Esophagus mucosa (tissue), 1 donor: ENCODE data around the gene INHBE. TPM values are rescaled to one million over a fixed set of nuclear protein-coding genes. Genes with fewer than 3 reads are reported as not detected.
"Not testable (repeated sequence)": the region's sequence is repeated elsewhere in the genome, so short reads cannot be mapped to it uniquely, and the experiment has no call there.

Source experiments
- ATAC-seq: fragments of 200-7000 bp; cut with Tn5 transposase; one replicate; pipeline ENCODE4 v1.9.1; 2020
- total RNA-seq: library from RNA; stranded (reverse); gene quantifications from one replicate; pipeline ENCODE4 v1.2.4, GENCODE V29; 2023
- donor health status: DM: yes; HTN: yes; CAD: no.

Gene INHBE, protein sequence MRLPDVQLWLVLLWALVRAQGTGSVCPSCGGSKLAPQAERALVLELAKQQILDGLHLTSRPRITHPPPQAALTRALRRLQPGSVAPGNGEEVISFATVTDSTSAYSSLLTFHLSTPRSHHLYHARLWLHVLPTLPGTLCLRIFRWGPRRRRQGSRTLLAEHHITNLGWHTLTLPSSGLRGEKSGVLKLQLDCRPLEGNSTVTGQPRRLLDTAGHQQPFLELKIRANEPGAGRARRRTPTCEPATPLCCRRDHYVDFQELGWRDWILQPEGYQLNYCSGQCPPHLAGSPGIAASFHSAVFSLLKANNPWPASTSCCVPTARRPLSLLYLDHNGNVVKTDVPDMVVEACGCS
- total RNA-seq = not detected

DNA sequence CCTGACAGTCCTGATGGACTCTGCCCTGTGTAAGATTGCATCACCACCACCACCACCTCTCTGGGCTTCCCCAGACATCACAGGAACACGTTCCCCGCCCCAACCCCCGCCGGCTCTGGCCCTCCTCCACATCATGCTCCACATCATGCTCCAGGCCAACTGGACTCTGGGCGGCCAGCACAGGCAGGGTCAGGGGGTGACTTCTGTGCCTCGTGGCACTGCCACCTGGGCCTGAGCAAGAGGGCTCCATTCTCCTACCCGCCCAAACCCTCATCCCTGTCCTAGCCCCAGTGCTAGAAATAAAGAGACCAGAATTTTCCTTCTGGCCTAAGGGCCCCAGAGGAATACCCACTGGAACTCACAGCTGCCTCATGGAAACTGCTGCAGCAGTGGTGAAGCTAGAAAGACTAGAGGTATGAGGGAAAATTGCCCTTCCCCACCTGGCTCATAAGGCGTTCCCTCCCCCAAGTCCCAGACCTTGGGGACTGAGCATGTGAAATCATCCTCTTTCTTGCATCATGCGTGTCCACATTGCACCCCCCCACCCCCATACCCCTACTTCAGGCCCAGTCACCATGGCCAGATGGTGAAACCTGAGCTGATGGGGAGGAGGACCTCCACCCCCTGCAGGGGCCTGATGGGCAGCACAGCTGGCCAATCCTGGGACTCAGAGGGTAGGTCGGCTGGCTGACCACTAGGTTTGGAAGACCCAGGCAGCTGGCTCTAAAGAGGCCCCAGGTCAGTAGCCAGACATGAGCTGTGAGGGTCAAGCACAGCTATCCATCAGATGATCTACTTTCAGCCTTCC lies at the start of gene INHBE:
Gene INHBE (plus strand): TSS at position 742 of the 808 bp plus-strand sequence. CDS start 230 bp downstream, outside the sequence.
- no peak for ATAC-seq

DNA sequence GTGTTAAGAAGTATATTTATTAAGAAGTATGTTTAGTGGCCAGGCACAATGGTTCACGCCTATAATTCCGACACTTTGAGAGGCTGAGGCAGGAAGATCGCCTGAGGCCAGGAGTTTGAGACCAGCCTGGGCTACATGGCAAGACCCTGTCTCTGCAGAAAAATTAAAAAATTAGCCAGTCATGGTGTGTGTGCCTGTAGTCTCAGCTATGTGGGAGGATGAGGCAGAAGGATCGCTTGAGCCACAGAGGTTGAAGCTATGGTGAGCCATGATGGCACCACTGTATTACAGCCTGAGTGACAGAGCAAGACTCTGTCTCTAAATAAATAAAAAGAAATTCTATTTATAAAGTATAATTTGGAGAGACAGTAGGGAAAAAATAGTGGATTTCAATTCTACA lies 44.6 kb upstream of the INHBE start:
- no peak for ATAC-seq

DNA sequence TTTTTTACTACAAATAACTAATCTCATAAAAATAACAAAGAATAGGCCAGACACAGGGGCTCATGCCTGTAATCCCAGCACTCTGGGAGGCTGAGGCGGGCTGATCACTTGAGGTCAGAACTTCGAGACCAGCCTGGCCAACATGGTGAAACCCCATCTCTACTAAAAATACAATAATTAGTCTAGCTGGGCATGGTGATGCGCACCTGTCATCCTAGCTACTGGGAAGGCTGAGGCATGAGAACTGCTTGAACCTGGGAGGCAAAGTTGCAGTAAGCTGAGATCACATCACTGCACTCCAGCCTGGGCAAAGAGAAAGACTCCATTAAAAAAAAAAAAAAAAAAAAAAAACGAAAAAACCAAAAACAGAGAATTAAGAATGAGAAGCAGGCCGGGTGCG lies 40.9 kb upstream of the INHBE start:
- ATAC-seq = not testable (repeated sequence)

DNA sequence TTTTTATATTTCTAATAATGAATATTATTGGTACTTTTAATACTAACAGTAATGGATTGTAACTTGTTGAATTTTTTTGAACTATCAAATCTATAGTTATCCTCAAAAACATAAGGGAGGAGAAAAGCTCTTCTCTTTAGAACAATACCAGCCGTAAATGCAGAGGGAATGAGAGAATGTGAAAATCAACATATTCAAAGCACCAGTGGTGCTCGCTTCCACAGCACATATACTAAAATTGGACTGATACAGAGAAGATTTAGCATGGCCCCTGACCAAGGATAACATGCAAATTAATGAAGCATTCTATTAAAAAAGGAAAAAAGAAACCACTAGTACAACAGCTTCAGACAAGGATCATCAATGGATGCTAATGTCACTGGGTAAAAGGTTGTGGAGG lies 40.0 kb upstream of the INHBE start:
- ATAC-seq = no peak

DNA sequence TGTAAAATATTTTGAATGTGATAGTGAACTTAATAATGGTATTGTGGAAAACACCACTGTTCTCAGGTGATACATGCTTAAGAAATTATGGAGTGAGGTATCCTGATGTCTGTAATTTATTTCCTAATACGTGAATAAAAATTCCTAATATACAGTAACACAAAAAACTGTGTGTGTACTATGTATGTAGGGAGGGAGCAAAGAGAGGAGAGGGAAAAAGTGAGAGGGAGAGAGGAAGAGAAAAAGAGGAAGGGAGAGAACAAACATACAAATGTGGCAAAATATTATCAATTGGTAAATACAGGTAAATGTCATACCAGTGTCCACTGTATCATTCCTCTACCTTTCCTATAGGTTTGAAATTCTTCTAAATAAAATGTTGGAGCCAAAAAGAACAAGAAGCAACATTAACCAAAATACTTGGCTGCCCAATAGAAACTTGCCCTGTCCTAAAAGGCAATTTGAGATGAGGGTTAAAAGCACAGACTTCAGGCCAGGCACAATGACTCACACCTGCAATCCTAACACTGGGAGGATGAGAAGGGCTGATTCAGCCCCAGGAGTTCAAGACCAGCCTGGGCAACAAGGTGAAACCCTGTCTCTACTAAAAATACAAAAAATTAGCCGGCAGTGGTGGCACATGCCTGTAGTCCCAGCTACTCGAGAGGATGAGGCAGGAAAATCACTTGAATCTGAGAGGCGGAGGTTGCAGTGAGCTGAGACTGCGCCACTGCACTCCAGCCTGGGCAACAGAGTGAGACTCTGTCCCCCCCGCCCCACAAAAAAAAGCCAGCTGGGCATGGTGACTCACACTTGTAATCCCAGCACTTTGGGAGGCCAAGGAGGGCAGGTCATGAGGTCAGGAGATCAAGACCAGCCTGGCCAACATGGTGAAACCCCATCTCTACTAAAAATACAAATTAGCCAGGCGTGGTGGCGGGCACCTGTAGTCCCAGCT lies 38.8 kb upstream of the INHBE start:
- ATAC-seq = no peak

DNA sequence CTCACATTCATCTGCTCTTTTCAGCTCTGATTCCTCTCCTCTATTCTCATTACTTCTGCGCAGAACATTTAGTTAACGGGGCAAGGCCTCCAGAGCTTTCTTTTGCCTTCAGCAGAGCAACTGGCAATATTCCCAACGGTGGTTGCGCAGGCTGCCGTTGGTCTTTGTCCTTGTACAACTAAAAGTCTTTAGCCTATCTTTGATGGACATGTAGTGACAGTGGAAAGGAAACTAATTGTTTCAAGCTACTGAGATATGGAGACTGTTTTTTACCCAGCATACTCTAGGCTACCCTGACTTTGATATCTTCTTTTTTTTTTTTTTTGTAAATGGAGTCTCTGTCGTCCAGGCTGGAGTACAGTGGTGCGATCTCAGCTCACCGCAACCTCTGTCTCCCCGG lies 36.9 kb upstream of the INHBE start:
- no peak for ATAC-seq

DNA sequence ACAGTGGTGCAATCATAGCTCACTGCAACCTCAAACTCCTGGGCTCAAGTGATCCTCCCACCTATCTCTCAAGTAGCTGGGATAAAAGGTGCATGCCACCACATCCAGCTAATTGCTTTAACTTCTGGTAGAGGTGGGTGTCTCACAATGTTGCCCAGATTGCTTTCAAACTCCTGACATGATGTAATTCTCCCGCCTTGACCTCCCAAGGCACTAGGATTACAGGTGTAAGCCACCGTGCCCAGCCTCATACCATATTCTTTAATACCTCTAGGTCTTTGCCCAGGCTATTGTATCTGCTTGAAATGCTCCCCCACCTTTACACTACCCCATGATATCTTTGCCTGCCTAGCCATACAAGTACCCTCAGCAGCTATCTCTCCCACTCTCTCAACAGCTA lies 35.6 kb upstream of the INHBE start:
- ATAC-seq = no peak

DNA sequence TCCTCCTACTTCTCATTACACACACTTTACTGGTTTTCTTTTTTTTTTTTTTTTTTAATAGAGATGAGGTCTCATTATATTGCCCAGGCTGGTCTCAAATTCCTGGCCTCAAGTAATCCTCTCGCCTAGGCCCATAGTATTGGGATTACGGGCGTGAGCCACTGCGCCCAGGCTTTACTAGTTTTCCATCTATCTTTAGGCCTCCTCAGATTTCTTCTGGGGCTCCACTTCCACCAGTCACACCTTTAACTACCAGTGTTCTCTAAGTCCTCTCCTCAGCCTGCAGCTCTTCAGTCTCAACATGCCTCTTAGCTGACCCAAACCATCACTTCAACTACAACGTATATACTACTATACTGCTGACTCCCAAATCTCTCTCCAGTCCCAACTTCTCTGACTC lies 34.6 kb upstream of the INHBE start:
- ATAC-seq = no peak

DNA sequence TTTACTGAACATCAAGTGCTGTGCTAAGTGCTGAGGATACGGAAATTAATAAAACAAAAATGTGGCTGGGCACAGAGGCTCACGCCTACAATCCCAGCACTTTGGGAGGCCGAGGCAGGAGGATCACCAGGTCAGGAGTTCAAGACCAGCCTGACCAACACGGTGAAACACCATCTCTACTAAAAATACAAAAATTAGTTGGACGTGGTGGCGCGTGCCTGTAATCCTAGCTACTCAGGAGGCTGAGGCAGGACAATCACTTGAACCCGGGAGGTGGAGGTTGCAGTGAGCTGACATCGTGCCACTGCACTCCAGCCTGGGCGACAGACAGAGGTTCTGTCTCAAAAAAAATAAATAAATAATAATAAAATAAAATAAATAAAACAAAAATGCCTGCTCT lies 28.2 kb upstream of the INHBE start:
- ATAC-seq = not testable (repeated sequence)

DNA sequence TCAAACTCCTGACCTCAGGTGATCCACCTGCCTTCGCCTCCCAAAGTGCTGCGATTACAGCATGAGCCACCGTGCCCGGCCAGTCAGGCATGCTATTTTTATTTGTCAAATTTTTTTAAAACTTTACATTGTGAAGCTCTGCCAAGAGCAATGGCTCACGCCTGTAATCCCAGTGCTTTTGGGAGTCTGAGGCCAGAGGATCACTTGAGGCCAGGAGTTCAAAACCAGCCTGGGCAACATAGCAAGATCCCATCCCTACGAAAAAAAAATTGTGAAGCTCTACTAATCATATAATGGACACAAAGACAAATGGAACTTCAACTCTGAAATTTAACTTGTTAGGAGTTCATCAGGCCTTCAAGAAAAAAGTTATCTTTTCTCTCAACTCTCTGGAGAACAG lies 26.1 kb upstream of the INHBE start:
- ATAC-seq = no peak

DNA sequence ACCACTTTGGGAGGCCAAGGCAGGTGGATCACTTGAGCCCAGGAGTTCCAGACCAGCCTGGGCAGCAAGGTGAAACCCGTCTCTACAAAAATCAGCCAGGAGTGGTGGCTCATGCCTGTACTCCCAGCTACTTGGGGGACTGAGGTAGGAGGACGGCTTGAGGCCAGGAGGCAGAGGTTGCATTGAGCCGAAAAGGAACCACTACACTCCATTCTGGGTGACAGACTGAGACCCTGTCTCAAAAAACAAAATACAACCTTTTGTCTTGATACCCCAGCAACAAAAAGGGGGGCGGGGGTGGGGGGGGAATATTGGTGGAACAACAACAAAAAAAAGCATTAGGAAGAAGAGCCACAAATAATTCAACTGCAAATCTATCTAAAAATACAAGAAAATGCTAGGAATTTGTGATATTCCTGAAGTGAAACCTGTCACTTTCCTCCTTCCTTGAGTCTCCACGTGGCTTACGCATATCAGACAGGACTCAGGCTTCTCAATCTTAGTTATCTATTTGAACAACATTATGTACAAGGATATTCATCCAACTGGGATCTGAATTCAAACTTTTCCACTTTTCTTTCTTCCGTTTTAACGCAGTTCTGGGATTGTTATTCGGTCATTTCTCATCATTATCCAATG lies 25.5 kb upstream of the INHBE start:
- ATAC-seq = no peak

DNA sequence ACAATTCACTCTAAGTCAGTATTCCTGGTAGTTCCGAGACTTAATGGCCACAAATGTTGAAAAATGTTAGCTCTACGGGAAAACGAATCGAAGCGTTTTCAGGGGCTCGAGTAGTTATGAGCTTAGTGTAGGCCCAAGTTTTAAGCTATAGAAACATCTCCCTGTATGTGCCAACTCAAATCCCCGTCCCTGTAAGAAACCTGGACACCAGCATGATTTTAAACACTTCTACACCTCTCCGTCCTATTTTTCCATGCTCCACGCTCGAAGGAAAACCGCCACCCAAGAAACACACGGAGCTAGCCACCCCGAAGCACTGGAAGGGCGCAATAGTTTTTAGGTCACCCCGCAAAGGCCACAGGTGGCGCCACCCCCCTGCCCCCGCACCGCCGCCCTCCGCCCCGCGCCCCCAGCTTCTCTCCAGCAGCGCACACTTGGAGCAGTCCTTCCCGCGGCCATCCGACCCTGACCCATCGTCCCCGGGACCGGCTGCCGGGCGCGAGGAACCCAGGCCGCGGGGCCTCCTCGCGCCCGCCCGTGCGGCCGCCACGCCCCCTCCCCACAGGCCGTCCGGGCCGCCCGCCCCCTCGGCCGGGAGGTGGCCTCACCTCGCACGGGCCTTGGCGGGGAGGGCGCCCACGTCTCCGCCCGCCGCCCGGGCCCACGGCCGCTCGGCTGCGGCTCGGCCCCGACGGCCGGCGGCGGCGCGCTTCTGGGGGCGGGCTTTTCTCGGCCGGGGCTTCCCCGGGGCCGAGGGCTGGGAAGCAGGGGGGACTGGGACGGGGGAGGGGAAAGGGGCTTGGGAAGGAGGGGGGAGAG lies 24.8 kb upstream of the INHBE start:
- ATAC-seq = peak; percentile 65

DNA sequence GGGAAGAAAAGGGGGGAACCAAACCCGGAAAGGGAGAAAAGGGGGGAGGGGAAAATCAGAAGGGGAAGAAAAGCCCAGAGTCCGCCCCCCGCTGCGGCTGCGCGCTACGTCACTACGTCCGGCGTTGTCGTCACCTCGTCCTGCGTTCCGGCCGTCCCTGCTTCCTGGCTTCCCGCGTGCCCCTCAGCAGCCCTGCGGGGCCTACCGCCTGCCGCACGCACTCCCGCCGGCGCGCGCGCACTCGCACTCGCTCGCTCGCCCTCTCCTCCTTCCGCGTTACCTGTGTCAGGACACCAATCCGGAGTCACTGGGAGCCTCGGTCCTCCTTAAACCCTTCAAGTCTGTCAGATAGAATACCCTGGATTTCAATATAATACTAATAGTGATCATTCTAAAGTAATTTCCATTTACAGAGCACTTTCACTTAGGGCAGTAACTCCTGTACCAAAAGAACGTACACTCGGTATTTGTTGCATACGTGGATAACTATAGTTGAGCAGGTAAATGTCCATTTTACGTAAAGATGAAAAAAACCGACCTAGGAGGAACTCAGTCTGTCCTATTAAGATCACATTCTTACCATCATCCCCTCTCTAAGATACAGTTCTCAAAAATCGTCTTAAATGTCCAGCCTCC lies 24.1 kb upstream of the INHBE start, which contains the start of gene R3HDM2:
Gene R3HDM2 (minus strand): TSS at position 113 of the 636 bp plus-strand sequence. CDS start 120,615 bp downstream, outside the sequence.
- peak; percentile 99 for ATAC-seq

DNA sequence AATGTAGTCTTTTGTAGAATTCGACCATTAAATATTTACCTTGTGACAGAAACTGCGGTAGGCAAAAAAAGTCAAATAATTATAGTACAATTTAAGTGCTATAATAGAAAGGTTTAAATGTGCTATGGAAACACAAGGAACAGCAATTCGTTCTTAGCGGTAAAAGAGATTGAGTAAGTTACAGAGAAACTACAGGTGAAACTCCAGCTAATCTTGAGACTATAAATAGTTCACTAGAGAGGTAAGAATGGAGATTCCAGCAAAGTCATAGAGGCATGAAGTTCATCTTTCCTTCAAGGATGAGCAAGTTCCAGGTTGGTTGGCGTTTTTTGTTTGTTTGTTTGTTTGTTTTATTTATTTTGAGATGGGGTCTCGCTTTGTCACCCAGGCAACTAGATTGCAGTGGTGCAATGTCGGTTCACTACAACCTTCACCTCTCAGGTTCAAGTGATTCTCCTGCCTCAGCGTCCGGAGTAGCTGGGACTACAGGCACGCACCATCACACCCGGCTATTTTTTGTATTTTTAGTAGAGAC lies 23.4 kb upstream of the INHBE start:
- no peak for ATAC-seq

DNA sequence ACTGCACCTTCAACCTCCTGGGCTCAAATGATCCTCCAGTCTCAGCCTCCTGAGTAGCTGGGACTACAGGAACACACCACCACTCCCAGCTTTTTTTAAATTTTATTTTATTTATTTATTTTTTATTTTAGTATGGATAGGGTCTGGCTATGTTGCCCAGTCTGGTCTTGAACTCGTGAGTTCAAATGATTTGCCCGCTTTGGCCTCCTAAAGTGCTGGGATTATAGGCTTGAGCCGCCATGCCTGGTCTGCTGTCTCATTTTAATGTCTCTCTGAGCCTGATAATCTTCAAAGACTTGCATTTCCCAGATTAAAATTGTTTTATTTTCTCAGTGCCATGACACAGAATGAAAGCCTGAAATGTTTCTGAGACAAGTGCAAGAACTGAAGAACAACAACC lies 21.7 kb upstream of the INHBE start:
- no peak for ATAC-seq

DNA sequence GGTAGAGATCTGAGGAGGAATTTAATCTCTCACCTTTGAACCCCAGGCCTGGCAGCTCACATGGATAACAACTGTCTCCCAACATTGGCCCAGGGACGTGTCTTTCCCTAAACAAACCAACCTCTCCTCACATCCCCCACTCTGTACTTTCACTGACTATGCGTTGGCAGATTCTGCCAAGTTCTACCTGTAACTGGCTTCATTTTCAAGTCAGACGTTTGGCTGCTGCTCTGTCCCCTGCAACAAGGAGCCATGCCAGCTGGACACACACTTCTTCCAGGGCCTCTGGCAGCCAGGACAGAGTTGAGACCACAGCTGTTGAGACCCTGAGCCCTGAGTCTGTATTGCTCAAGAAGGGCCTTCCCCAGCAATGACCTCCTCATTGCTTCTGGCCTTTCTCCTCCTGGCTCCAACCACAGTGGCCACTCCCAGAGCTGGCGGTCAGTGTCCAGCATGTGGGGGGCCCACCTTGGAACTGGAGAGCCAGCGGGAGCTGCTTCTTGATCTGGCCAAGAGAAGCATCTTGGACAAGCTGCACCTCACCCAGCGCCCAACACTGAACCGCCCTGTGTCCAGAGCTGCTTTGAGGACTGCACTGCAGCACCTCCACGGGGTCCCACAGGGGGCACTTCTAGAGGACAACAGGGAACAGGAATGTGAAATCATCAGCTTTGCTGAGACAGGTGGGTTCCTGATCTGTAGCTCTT lies 20.4 kb upstream of the INHBE start, which contains the start of gene INHBC:
Gene INHBC (plus strand): TSS at position 268 of the 707 bp plus-strand sequence. CDS start 103 bp downstream, at position 371.
- no peak for ATAC-seq

DNA sequence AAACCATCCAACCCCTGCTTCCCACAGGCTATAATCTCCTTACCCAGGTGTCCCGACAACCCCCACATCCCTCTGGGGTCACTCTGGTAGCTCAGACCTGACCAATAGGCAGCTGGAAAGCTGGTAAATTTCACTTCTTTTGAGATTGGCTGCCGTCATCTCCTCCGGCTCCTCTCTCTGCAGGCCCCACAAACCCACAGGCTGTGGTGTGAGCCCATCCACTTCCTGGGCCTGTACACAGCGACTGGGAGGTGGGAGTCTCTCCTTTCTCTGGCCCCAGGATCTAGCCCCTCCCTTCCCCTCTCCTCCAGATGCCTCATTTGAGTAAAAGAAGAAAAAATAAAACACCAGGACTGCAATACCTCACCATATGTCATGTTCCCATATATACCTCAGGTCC lies 19.8 kb upstream of the INHBE start:
- ATAC-seq = no peak

DNA sequence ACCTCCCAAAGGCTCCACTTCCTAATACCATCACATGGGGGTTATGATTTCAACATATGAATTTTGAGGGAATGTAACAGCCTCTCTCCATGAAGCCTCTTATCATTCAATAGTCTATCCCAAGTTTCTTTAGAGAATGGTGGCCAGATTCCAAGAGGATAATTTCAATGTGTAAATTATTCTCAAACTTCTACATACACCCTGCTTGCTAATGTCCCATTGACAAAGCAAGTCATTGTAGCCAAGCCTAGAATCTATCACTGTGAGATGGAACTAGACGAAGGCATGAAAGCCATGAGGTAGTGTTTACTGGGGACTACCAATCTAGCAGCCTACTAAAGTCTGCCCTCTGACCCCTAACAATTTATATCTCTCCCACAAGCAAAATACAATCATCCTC lies 16.7 kb upstream of the INHBE start:
- ATAC-seq = no peak

DNA sequence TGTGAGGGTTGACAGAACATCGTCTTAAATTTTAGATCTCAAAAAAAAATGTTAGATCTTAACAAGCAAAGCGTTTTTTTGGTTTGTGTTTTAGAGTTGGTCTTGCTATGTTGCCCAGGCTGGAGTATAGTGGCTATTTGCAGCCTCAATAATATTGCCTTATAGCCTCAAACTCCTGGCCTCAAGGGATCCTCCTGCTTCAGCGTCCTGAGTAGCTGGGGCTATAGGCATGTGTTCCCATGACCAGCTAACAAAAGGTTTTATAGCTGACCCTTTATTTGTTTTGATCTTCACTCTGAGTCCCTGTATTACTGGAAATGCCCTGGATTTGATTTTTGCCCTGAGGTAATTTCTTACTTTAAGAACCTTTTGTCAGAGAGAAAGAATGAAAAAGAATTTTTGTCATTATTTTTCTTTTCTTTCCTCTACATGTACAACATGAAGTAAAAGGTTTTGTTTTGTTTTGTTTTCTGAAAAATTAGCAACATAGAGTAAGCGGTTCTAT lies 15.3 kb upstream of the INHBE start:
- no peak for ATAC-seq
